ENCODE data around the gene ADAM10. TPM values are rescaled to one million over a fixed set of nuclear protein-coding genes. Genes with fewer than 3 reads are reported as not detected.

ADAM10 gene
- total RNA-seq, 1 donor from 2014 or later, result 125 TPM

DNA sequence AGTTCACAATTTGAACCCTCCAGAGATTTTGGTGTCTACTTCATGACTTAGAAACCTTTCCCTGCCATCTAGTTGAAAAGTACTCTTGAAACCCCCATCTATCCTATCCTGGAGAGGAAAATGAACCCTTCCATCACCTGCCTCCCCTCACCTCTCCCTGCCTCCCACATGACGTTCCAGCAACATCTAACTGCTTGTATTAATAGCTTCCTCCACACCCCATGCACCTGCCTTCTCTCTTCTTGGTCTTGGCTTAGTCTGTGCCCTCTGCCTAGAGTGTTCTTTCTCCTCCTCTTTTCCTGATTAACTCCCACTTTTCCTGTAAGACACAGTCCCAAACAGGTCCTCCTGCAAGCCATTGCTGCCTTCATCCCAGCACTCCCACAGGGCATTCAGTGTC lies 210.0 kb downstream of the ADAM10 start:
- Mint-ChIP-seq H3K9me3 (no peaks in the 10 kb centered on the region), H3K27me3 (ENCODE audit: low read depth) (no peaks in the 10 kb centered on the region), H3K4me3 (no peak overlapping the region), H3K4me1 (peaks cover 11% of the 10 kb centered on the region), H3K36me3 (ENCODE audit: low read depth) (no peaks in the 10 kb centered on the region), H3K27ac (ENCODE audit: unreplicated experiment) (no peak overlapping the region)
- no peak for DNase-seq (ENCODE audit: low read depth, low spot score)
- TF ChIP-seq, protein P1, sequence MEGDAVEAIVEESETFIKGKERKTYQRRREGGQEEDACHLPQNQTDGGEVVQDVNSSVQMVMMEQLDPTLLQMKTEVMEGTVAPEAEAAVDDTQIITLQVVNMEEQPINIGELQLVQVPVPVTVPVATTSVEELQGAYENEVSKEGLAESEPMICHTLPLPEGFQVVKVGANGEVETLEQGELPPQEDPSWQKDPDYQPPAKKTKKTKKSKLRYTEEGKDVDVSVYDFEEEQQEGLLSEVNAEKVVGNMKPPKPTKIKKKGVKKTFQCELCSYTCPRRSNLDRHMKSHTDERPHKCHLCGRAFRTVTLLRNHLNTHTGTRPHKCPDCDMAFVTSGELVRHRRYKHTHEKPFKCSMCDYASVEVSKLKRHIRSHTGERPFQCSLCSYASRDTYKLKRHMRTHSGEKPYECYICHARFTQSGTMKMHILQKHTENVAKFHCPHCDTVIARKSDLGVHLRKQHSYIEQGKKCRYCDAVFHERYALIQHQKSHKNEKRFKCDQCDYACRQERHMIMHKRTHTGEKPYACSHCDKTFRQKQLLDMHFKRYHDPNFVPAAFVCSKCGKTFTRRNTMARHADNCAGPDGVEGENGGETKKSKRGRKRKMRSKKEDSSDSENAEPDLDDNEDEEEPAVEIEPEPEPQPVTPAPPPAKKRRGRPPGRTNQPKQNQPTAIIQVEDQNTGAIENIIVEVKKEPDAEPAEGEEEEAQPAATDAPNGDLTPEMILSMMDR (conservative IDR thresholded peaks at IDR 0.05), result no peak

DNA sequence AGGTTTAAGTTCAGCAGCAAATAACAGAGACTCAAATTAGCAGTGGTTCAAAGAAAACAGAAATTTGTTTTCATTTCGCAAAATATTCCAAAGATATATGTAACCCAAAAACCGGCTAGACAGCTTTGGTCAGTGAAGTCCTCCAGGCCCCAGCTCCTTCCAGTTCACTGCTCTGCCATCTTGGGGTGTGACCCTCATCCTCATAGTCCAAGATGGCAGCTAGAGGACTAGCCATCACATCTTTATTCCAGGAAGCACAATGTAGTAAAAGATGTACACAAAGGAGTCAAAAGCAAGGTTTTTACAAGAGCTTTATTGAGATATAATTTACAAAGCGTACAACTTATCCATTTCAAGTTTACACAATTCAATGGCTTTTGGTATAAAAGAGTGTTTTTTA lies 210.6 kb downstream of the ADAM10 start:
- Mint-ChIP-seq H3K4me1 (peaks cover 12% of the 10 kb centered on the region), H3K36me3 (ENCODE audit: low read depth) (no peaks in the 10 kb centered on the region), H3K27me3 (ENCODE audit: low read depth) (no peaks in the 10 kb centered on the region), H3K9me3 (no peaks in the 10 kb centered on the region), H3K4me3 (no peak overlapping the region), H3K27ac (ENCODE audit: unreplicated experiment) (no peak overlapping the region)
- DNase-seq (ENCODE audit: low read depth, low spot score), result no peak
- TF ChIP-seq, protein P1 (conservative IDR thresholded peaks at IDR 0.05), result no peak

Other genes with a start within 250 kb of the ADAM10 start
- 14.3 and 15.3 TPM in 2 replicates for gene MINDY2, start 21.6 kb upstream of the ADAM10 start, total RNA-seq
- 105 and 122 TPM in 2 replicates for gene SLTM, start 184.0 kb upstream of the ADAM10 start, total RNA-seq
- gene RNF111, start 238.0 kb upstream of the ADAM10 start, total RNA-seq, result 37.4 and 37.7 TPM in 2 replicates

All from neural crest cell (in vitro differentiated cells).